GM12878 (cell line): ENCODE results near the gene MROH9. TPM values are rescaled to one million over a fixed set of nuclear protein-coding genes. Genes with fewer than 3 reads are reported as not detected.

ENCODE experiments used
- ATAC-seq: fragments of 200-7000 bp; cut with Tn5 transposase; 3 replicates; pipeline ENCODE4 v1.9.1; 2020; ENCODE audit warnings: mild to moderate bottlenecking, moderate library complexity
- BruUV-seq: library from RNA; stranded (reverse); fragments of 400-500 nt; replicated peaks from 2 replicates; lab custom pipeline; 2021; lab: Mats Ljungman, UMichigan
- CTCF ChIA-PET: fragments of 300-600 bp; sonication (Branson Sonifier 250); formaldehyde crosslinking; extraction: SDS; loops from one replicate; lab custom pipeline; 2021; ENCODE audit warnings: inconsistent platforms; lab: Yijun Ruan, JAX
- POLR2A ChIA-PET: fragments of 350-600 bp; formaldehyde crosslinking; extraction: SDS; loops from one replicate; lab custom pipeline; 2021; ENCODE audit warnings: inconsistent platforms; lab: Charles Lee
- RAD21 ChIA-PET: fragments of 300-600 bp; sonication (Branson Sonifier 250); formaldehyde crosslinking; loops from one replicate; lab custom pipeline; 2023; ENCODE audit warnings: antibody characterized with exemption; ENCODE audit not compliant: unreplicated experiment; lab: Charles Lee
- SMC1A ChIA-PET: fragments of 300-600 bp; sonication (Branson Sonifier 250); formaldehyde crosslinking; loops from one replicate; lab custom pipeline; 2023; ENCODE audit not compliant: unreplicated experiment, uncharacterized antibody; lab: Charles Lee
- DNase-seq: peaks from one replicate; pipeline ENCODE4 v3.0.0-alpha.2; 2011; ENCODE audit warnings: low read depth, low spot score
- FAIRE-seq: peaks from 3 replicates; lab custom pipeline; 2011; peaks lifted over from hg19 to GRCh38; lab: Jason Lieb, UNC
- H2AFZ ChIP-seq: 2 replicates; pipeline ENCODE4 v1.6.0; 2011; ENCODE audit warnings: low read depth, low read length, control low read depth; ENCODE audit not compliant: control insufficient read depth
- H3K27ac ChIP-seq: 2 replicates; pipeline ENCODE4 v1.5.1; 2011; ENCODE audit warnings: control low read depth; ENCODE audit not compliant: control insufficient read depth, insufficient read depth
- H3K27me3 ChIP-seq, 2 experiments: replicated peaks in 1 of 2; 2 replicates each; pipeline versions ENCODE4 v1.6.0 to v1.6.1; 2011; ENCODE audit warnings: low read length in 1 of 2; ENCODE audit not compliant: control insufficient read depth in 2 of 2, insufficient read depth in 2 of 2
- H3K36me3 ChIP-seq, 2 experiments: 2 replicates each; pipeline ENCODE4 v1.5.1; 2011; ENCODE audit warnings: low read length in 1 of 2; ENCODE audit not compliant: control insufficient read depth in 2 of 2, insufficient read depth in 2 of 2
- H3K4me1 ChIP-seq: 2 replicates; pipeline ENCODE4 v1.6.1; 2011; ENCODE audit warnings: mild to moderate bottlenecking, low read length, moderate library complexity, mixed read lengths; ENCODE audit not compliant: control insufficient read depth, insufficient read depth
- H3K4me2 ChIP-seq: 2 replicates; pipeline ENCODE4 v1.6.0; 2011; ENCODE audit warnings: control low read depth; ENCODE audit not compliant: control insufficient read depth, insufficient read depth
- H3K4me3 ChIP-seq: fragments of 200-600 bp; sonication (generic); 2 replicates; pipeline ENCODE4 v1.5.1; 2016
- H3K79me2 ChIP-seq: 2 replicates; pipeline ENCODE4 v1.6.0; 2011; ENCODE audit warnings: low read length; ENCODE audit not compliant: control insufficient read depth, insufficient read depth
- H3K9ac ChIP-seq: 2 replicates; pipeline ENCODE4 v1.8.0; 2011; ENCODE audit warnings: low read length, control low read depth, mixed read lengths; ENCODE audit not compliant: control insufficient read depth, insufficient read depth
- H3K9me3 ChIP-seq: replicated peaks from 3 replicates; pipeline ENCODE4 v1.5.1; 2011; ENCODE audit warnings: mild to moderate bottlenecking, low read length; ENCODE audit not compliant: control insufficient read depth, insufficient read depth
- H4K20me1 ChIP-seq: 2 replicates; pipeline ENCODE4 v1.6.0; 2011; ENCODE audit not compliant: control insufficient read depth, insufficient read depth
- CBFB ChIP-seq: IDR thresholded peaks from 2 replicates; pipeline ENCODE4 v1.6.1; 2016; ENCODE audit warnings: antibody characterized with exemption, low read depth
- CTCF ChIP-seq, 3 experiments: IDR thresholded peaks in 2 of 3; conservative IDR thresholded peaks in 1 of 3; 2 replicates each; pipeline ENCODE4 v1.5.1; 2011; ENCODE audit warnings: low read depth in 3 of 3, low read length in 3 of 3, mild to moderate bottlenecking in 3 of 3, control low read depth in 2 of 3, moderate library complexity in 2 of 3, inconsistent platforms in 1 of 3, mixed read lengths in 1 of 3; ENCODE audit not compliant: control insufficient read depth in 2 of 3, insufficient read depth in 1 of 3; ENCODE audit errors: extremely low read depth in 1 of 3
- EP300 ChIP-seq, 2 experiments: fragments of 150-350 bp in 1 of 2; IDR thresholded peaks; 2 replicates each; pipeline ENCODE4 v1.6.1; 2011 to 2012; ENCODE audit warnings: low read depth in 2 of 2, low read length in 2 of 2, borderline replicate concordance in 1 of 2, improper control_type of control experiment in 1 of 2, inconsistent platforms in 1 of 2; ENCODE audit not compliant: control insufficient read depth in 1 of 2
- IRF4 ChIP-seq: IDR thresholded peaks from 2 replicates; pipeline ENCODE4 v1.6.1; 2011; ENCODE audit warnings: low read depth, low read length
- MLLT1 ChIP-seq: fragments of 450-650 bp; IDR thresholded peaks from 2 replicates; pipeline ENCODE4 v1.6.1; 2016; ENCODE audit warnings: mild to moderate bottlenecking
- NFYA ChIP-seq: IDR thresholded peaks from 2 replicates; pipeline ENCODE4 v1.6.1; 2011; ENCODE audit warnings: low read depth, mild to moderate bottlenecking, low read length, improper control_type of control experiment, borderline replicate concordance
- PKNOX1 ChIP-seq: fragments of 450-650 bp; IDR thresholded peaks from 2 replicates; pipeline ENCODE4 v1.6.1; 2016; ENCODE audit warnings: mild to moderate bottlenecking
- SIN3A ChIP-seq: IDR thresholded peaks from 2 replicates; pipeline ENCODE4 v1.6.1; 2012; ENCODE audit warnings: low read depth, low read length, improper control_type of control experiment
- SMC3 ChIP-seq: IDR thresholded peaks from 2 replicates; pipeline ENCODE4 v1.6.1; 2011; ENCODE audit warnings: low read length, improper control_type of control experiment, borderline replicate concordance
- WGBS: methylation state at CpG from one replicate; pipeline ENCODE4 v1.1.6; 2016; ENCODE audit warnings: low lambda C conversion rate; ENCODE audit not compliant: insufficient replicate concordance, insufficient coverage; ENCODE audit errors: missing lambda C conversion rate; 5-methylcytosine and 5-hydroxymethylcytosine counted together
- in situ Hi-C: fragments of 300-500 bp; cut with MboI; formaldehyde crosslinking; loops from 9 replicates; pipeline ENCODE4 v1.14.3; 2018; ENCODE audit warnings: mixed read lengths
- intact Hi-C: fragments of 100-400 bp; cut with micrococcal nuclease; formaldehyde crosslinking; loops from one replicate; pipeline ENCODE4 v1.14.2; 2022; ENCODE audit not compliant: unreplicated experiment
- polyA plus RNA-seq, 11 experiments: library from polyadenylated mRNA; depleted of rRNA in 4 of 11; unstranded in 6 of 11; stranded (reverse) in 5 of 11; fragments of >200 nt; fragmentation: Nextera tagmentation in 4 of 11; fragmentation: Illumina TruSeq in 1 of 11; extraction: Ambion mirVana in 4 of 11; extraction: Trizol in 1 of 11; gene quantifications; 1 replicate in 1 of 11; 2 replicates in 10 of 11; pipeline versions ENCODE4 v1.2.1 to v1.2.3, GENCODE V29; 2011 to 2016; ENCODE audit warnings: inconsistent platforms in 2 of 11, missing spikeins in 2 of 11, low read depth in 1 of 11
- total RNA-seq, 4 experiments: library from RNA; depleted of rRNA in 3 of 4; stranded (reverse); fragments of >200 nt in 3 of 4; fragmentation: Illumina TruSeq in 1 of 4; extraction: Trizol in 1 of 4; gene quantifications; 2 replicates each; pipeline versions ENCODE4 v1.2.1 to v1.2.3, GENCODE V29; 2013 to 2021
- TF ChIP-seq, protein P1 (sequence below): IDR thresholded peaks from 2 replicates; pipeline ENCODE4 v1.6.1; 2012; ENCODE audit warnings: improper control_type of control experiment, low read depth, low read length; ENCODE audit not compliant: insufficient replicate concordance

Gene MROH9
- total and polyA plus RNA-seq, 10 of the 15 experiments (the other 5 are each of a cell fraction or from before 2014, with no cell fraction given), result not detected

GRCh38 chr1:170929835-170930554 lies 5.3 kb upstream of the MROH9 start:
- Histone ChIP-seq H3K4me1 (peaks cover 5% of the 10 kb centered on the region; the same call in 1 of the 2 replicates), H3K4me2 (no peak overlapping the region), H3K36me3 (no peaks in the 10 kb centered on the region), H2AFZ (0 out of 2 replicates have a peak overlapping the region, but pooled peaks have one; percentile 1), H3K79me2 (no peaks in the 10 kb centered on the region), H4K20me1 (no peaks in the 10 kb centered on the region), H3K4me3 (no peak overlapping the region), H3K27ac (no peak overlapping the region), H3K27me3 (no peaks in the 10 kb centered on the region), H3K9ac (no peak overlapping the region), H3K9me3 (peaks cover 1% of the 10 kb centered on the region; the same call in 2 of the 3 replicates)
- POLR2A ChIA-PET, result no interaction called here
- WGBS, result 5% methylated on average over 7 of the region's 7 CpGs
- RAD21 ChIA-PET, result interaction anchor here (0.6 to 2.1 kb wide), 12 partner anchors 13 to 1001 kb away, joined by 3 to 6 read pairs (median 3); no protein-coding TSS in a partner anchor
- in situ Hi-C loops (no loop called here), intact Hi-C loops (loop anchor here (5.0 kb wide), 2 partner anchors 163 to 243 kb away; no protein-coding TSS in a partner anchor)
- CTCF ChIA-PET, result interaction anchor here (0.6 to 3.6 kb wide), 28 partner anchors 9 to 1128 kb away, joined by 3 to 44 read pairs (median 4); partner anchors contain the start of gene FMO4
- BruUV-seq, result no TSS peak
- FAIRE-seq (peak; percentile 94), DNase-seq (peak; percentile 11), ATAC-seq (peak; percentile 94)
- SMC1A ChIA-PET, result interaction anchor here (0.7 to 1.9 kb wide), 9 partner anchors 14 to 260 kb away, joined by 3 to 6 read pairs (median 4); no protein-coding TSS in a partner anchor
- TF ChIP-seq NFYA (no peak), IRF4 (peak; percentile 92), MLLT1 (no peak), CBFB (no peak), EP300 (IDR thresholded peaks at IDR 0.05; ENCODE audit: borderline replicate concordance in 1 of 2, control insufficient read depth in 1 of 2, low read depth in 2 of 2, low read length in 2 of 2) (no peak), SIN3A (no peak), PKNOX1 (peak; percentile 81), SMC3 (peak; percentile 55; the same call in 1 of the 2 replicates), CTCF (IDR thresholded peaks at IDR 0.05 in 2 of 3, conservative IDR thresholded peaks at IDR 0.05 in 1 of 3; ENCODE audit: control insufficient read depth in 2 of 3, extremely low read depth in 1 of 3, insufficient read depth in 1 of 3, low read depth in 3 of 3, low read length in 3 of 3) (peak; percentile 68 to 73 (median 68))
- TF ChIP-seq, protein P1, sequence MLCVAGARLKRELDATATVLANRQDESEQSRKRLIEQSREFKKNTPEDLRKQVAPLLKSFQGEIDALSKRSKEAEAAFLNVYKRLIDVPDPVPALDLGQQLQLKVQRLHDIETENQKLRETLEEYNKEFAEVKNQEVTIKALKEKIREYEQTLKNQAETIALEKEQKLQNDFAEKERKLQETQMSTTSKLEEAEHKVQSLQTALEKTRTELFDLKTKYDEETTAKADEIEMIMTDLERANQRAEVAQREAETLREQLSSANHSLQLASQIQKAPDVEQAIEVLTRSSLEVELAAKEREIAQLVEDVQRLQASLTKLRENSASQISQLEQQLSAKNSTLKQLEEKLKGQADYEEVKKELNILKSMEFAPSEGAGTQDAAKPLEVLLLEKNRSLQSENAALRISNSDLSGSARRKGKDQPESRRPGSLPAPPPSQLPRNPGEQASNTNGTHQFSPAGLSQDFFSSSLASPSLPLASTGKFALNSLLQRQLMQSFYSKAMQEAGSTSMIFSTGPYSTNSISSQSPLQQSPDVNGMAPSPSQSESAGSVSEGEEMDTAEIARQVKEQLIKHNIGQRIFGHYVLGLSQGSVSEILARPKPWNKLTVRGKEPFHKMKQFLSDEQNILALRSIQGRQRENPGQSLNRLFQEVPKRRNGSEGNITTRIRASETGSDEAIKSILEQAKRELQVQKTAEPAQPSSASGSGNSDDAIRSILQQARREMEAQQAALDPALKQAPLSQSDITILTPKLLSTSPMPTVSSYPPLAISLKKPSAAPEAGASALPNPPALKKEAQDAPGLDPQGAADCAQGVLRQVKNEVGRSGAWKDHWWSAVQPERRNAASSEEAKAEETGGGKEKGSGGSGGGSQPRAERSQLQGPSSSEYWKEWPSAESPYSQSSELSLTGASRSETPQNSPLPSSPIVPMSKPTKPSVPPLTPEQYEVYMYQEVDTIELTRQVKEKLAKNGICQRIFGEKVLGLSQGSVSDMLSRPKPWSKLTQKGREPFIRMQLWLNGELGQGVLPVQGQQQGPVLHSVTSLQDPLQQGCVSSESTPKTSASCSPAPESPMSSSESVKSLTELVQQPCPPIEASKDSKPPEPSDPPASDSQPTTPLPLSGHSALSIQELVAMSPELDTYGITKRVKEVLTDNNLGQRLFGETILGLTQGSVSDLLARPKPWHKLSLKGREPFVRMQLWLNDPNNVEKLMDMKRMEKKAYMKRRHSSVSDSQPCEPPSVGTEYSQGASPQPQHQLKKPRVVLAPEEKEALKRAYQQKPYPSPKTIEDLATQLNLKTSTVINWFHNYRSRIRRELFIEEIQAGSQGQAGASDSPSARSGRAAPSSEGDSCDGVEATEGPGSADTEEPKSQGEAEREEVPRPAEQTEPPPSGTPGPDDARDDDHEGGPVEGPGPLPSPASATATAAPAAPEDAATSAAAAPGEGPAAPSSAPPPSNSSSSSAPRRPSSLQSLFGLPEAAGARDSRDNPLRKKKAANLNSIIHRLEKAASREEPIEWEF, result no peak
